Measurements from ENCODE around the gene FIGLA. TPM values are rescaled to one million over a fixed set of nuclear protein-coding genes. Genes with fewer than 3 reads are reported as not detected.
"Not testable (repeated sequence)": the region's sequence is repeated elsewhere in the genome, so short reads cannot be mapped to it uniquely, and the experiment has no call there.

The FIGLA gene
- total RNA-seq, 6 experiments from 2014 or later = not detected

- no peaks in the 10 kb centered on the region for H3K4me1 Mint-ChIP-seq (ENCODE audit: low read depth)
- H3K4me3 Mint-ChIP-seq = no peak overlapping the region
- H3K36me3 Mint-ChIP-seq (ENCODE audit: low read depth) = no peaks in the 10 kb centered on the region; the same call in 1 of the 2 replicates
- DNase-seq = no peak
- no peak overlapping the region for H3K27ac Mint-ChIP-seq
- H3K27me3 Mint-ChIP-seq (ENCODE audit: insufficient read depth) = peaks cover 34% of the 10 kb centered on the region
- H3K9me3 Mint-ChIP-seq = peaks cover 14% of the 10 kb centered on the region
- TF ChIP-seq CTCF (IDR thresholded peaks at IDR 0.05) = no peak
Observed at GRCh38 chr2:70799706-70800105, 9.3 kb upstream of the FIGLA start.

GRCh38 chr2:70797996-70798395 lies 7.6 kb upstream of the FIGLA start:
- H3K4me3 Mint-ChIP-seq; H3K4me1 Mint-ChIP-seq (ENCODE audit: low read depth); H3K36me3 Mint-ChIP-seq (ENCODE audit: low read depth); H3K27ac Mint-ChIP-seq; DNase-seq: not testable (repeated sequence)
- Mint-ChIP-seq H3K9me3 (peaks cover 14% of the 10 kb centered on the region), H3K27me3 (ENCODE audit: insufficient read depth) (peaks cover 37% of the 10 kb centered on the region)

GRCh38 chr2:70797506-70797905 lies 7.1 kb upstream of the FIGLA start:
- Mint-ChIP-seq H3K27me3 (ENCODE audit: insufficient read depth) (peaks cover 36% of the 10 kb centered on the region), H3K4me3 (no peak overlapping the region), H3K36me3 (ENCODE audit: low read depth) (no peaks in the 10 kb centered on the region; the same call in 1 of the 2 replicates), H3K27ac (no peak overlapping the region), H3K4me1 (ENCODE audit: low read depth) (no peaks in the 10 kb centered on the region), H3K9me3 (peaks cover 14% of the 10 kb centered on the region)
- DNase-seq = no peak
- TF ChIP-seq CTCF (IDR thresholded peaks at IDR 0.05) = no peak

GRCh38 chr2:70796262-70796661 lies 5.8 kb upstream of the FIGLA start:
- no peak for TF ChIP-seq CTCF (IDR thresholded peaks at IDR 0.05)
- no peak overlapping the region for H3K4me3 Mint-ChIP-seq
- no peak overlapping the region for H3K27ac Mint-ChIP-seq
- DNase-seq = no peak
- peaks cover 36% of the 10 kb centered on the region for H3K27me3 Mint-ChIP-seq (ENCODE audit: insufficient read depth)
- H3K9me3 Mint-ChIP-seq = peaks cover 14% of the 10 kb centered on the region
- no peaks in the 10 kb centered on the region; the same call in 1 of the 2 replicates for H3K36me3 Mint-ChIP-seq (ENCODE audit: low read depth)
- H3K4me1 Mint-ChIP-seq (ENCODE audit: low read depth) = no peaks in the 10 kb centered on the region

- H3K9me3 Mint-ChIP-seq = peaks cover 12% of the 10 kb centered on the region
- no peaks in the 10 kb centered on the region; the same call in 1 of the 2 replicates for H3K36me3 Mint-ChIP-seq (ENCODE audit: low read depth)
- no peak overlapping the region for H3K27ac Mint-ChIP-seq
- H3K4me3 Mint-ChIP-seq = no peak overlapping the region
- no peak for DNase-seq
- H3K4me1 Mint-ChIP-seq (ENCODE audit: low read depth) = no peaks in the 10 kb centered on the region
- peaks cover 32% of the 10 kb centered on the region for H3K27me3 Mint-ChIP-seq (ENCODE audit: insufficient read depth)
- TF ChIP-seq CTCF (IDR thresholded peaks at IDR 0.05) = no peak
Observed at GRCh38 chr2:70795164-70795995, 4.9 kb upstream of the FIGLA start.

GRCh38 chr2:70793450-70793849 lies 3.0 kb upstream of the FIGLA start:
- H3K4me1 Mint-ChIP-seq (ENCODE audit: low read depth) = peaks cover 5% of the 10 kb centered on the region; the same call in 1 of the 2 replicates
- no peak for DNase-seq
- H3K9me3 Mint-ChIP-seq = no peaks in the 10 kb centered on the region
- H3K27ac Mint-ChIP-seq = no peak overlapping the region
- no peak for TF ChIP-seq CTCF (IDR thresholded peaks at IDR 0.05)
- no peaks in the 10 kb centered on the region for H3K36me3 Mint-ChIP-seq (ENCODE audit: low read depth)
- H3K27me3 Mint-ChIP-seq (ENCODE audit: insufficient read depth) = peaks cover 35% of the 10 kb centered on the region
- H3K4me3 Mint-ChIP-seq = no peak overlapping the region

All from HFFc6 (cell line).